KMS-11 (cell line): Measurements from ENCODE around the gene TMEM87B.
"Not testable (repeated sequence)": the region's sequence is repeated elsewhere in the genome, so short reads cannot be mapped to it uniquely, and the experiment has no call there.

Experiments used
- H2AFZ ChIP-seq: fragments of 200-600 bp; sonication (generic); 2 replicates; pipeline ENCODE4 v1.6.1; 2016; ENCODE audit warnings: antibody characterized with exemption, mixed run types, low read depth
- H3K27ac ChIP-seq: fragments of 200-600 bp; sonication (generic); 2 replicates; pipeline ENCODE4 v1.6.1; 2016; ENCODE audit warnings: mild to moderate bottlenecking, mixed run types
- H3K27me3 ChIP-seq: fragments of 200-600 bp; sonication (generic); 2 replicates; pipeline ENCODE4 v1.6.1; 2017; ENCODE audit warnings: mild to moderate bottlenecking, low read depth, mixed run types, moderate library complexity; ENCODE audit not compliant: insufficient read depth
- H3K36me3 ChIP-seq: fragments of 200-600 bp; sonication (generic); 2 replicates; pipeline ENCODE4 v1.6.1; 2017; ENCODE audit warnings: mild to moderate bottlenecking, mixed run types; ENCODE audit not compliant: insufficient read depth
- H3K4me1 ChIP-seq: fragments of 200-600 bp; sonication (generic); 2 replicates; pipeline ENCODE4 v1.6.1; 2016; ENCODE audit warnings: mild to moderate bottlenecking, low read depth, mixed run types; ENCODE audit not compliant: poor library complexity, severe bottlenecking
- H3K4me2 ChIP-seq: fragments of 200-600 bp; sonication (generic); 2 replicates; pipeline ENCODE4 v1.7.0; 2016; ENCODE audit warnings: mild to moderate bottlenecking, mixed run types
- H3K4me3 ChIP-seq: fragments of 200-600 bp; sonication (generic); IDR thresholded peaks from 2 replicates; pipeline ENCODE4 v1.6.1; 2017; ENCODE audit warnings: low read depth, low read length, mixed read lengths; ENCODE audit not compliant: insufficient read depth
- H3K79me2 ChIP-seq: fragments of 200-600 bp; sonication (generic); 2 replicates; pipeline ENCODE4 v1.6.1; 2016; ENCODE audit warnings: low read depth, mixed run types; ENCODE audit not compliant: insufficient read depth
- H3K9ac ChIP-seq: fragments of 200-600 bp; sonication (generic); 2 replicates; pipeline ENCODE4 v1.6.1; 2016; ENCODE audit warnings: mild to moderate bottlenecking, mixed run types
- H4K20me1 ChIP-seq: fragments of 200-600 bp; sonication (generic); 2 replicates; pipeline ENCODE4 v1.6.1; 2016; ENCODE audit warnings: mild to moderate bottlenecking, mixed run types; ENCODE audit not compliant: insufficient read depth
- TF ChIP-seq, protein P1 (sequence below): fragments of 200-600 bp; sonication (generic); conservative IDR thresholded peaks from 2 replicates; pipeline ENCODE4 v1.6.1; 2017; ENCODE audit warnings: low read depth, mild to moderate bottlenecking, antibody characterized with exemption, low read length, moderate library complexity, mixed read lengths

The TMEM87B gene

DNA sequence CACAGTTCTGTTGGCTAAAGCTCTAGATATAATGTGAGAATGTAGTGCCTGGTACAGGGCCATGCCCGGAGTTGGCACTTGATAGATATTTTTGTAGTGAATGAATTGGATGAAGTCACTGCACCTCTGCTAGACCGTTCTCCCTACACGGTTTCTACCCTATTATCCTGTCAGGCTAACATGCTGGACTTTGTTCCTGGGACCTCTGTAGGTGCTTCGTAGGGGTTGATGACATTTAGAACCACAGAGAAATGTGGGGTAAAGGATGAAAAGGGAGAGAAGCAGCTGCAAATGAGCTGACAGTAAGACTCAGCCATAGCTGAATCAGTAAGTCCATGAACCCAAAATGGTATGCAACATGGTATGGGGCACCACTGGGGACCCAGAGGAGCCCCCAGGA is 79.1 kb downstream of the TMEM87B start:
- no peak overlapping the region for H2AFZ ChIP-seq

DNA sequence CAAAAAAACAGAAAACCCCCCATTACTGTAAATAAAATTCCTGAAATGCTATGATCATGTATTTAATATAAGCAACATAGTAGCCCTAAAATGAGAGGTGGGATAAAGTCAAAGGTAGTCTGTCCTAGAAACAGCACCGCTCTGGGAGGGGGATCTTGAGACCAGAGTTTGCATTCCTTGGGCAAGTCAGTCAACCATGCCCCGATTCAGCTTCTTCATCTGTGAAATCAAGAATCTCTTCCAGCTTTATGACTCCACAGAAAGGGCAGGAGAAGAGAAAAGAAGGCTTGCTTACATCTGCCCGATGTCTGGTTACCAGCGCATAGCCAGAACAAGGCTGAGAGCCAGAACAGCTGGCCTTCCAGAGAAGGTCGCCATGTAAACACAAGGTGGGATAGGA is 81.0 kb downstream of the TMEM87B start:
- Histone ChIP-seq H3K4me3 (no peak overlapping the region), H3K27ac (no peak overlapping the region), H3K4me1 (peaks cover 9% of the 10 kb centered on the region), H3K36me3 (no peaks in the 10 kb centered on the region), H4K20me1 (no peaks in the 10 kb centered on the region), H3K9ac (no peak overlapping the region), H3K27me3 (no peaks in the 10 kb centered on the region), H2AFZ (no peak overlapping the region), H3K79me2 (no peaks in the 10 kb centered on the region), H3K4me2 (no peak overlapping the region)
- TF ChIP-seq, protein P1, sequence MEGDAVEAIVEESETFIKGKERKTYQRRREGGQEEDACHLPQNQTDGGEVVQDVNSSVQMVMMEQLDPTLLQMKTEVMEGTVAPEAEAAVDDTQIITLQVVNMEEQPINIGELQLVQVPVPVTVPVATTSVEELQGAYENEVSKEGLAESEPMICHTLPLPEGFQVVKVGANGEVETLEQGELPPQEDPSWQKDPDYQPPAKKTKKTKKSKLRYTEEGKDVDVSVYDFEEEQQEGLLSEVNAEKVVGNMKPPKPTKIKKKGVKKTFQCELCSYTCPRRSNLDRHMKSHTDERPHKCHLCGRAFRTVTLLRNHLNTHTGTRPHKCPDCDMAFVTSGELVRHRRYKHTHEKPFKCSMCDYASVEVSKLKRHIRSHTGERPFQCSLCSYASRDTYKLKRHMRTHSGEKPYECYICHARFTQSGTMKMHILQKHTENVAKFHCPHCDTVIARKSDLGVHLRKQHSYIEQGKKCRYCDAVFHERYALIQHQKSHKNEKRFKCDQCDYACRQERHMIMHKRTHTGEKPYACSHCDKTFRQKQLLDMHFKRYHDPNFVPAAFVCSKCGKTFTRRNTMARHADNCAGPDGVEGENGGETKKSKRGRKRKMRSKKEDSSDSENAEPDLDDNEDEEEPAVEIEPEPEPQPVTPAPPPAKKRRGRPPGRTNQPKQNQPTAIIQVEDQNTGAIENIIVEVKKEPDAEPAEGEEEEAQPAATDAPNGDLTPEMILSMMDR = no peak

More for the DNA sequence above, 79.1 kb downstream of the TMEM87B start:
- Histone ChIP-seq H3K36me3 (no peaks in the 10 kb centered on the region), H3K4me2 (no peak overlapping the region), H3K4me1 (peaks cover 9% of the 10 kb centered on the region), H3K79me2 (no peaks in the 10 kb centered on the region), H4K20me1 (no peaks in the 10 kb centered on the region), H3K27me3 (no peaks in the 10 kb centered on the region), H3K9ac (no peak overlapping the region), H3K4me3 (no peak overlapping the region), H3K27ac (no peak overlapping the region)
- TF ChIP-seq, protein P1 = no peak

DNA sequence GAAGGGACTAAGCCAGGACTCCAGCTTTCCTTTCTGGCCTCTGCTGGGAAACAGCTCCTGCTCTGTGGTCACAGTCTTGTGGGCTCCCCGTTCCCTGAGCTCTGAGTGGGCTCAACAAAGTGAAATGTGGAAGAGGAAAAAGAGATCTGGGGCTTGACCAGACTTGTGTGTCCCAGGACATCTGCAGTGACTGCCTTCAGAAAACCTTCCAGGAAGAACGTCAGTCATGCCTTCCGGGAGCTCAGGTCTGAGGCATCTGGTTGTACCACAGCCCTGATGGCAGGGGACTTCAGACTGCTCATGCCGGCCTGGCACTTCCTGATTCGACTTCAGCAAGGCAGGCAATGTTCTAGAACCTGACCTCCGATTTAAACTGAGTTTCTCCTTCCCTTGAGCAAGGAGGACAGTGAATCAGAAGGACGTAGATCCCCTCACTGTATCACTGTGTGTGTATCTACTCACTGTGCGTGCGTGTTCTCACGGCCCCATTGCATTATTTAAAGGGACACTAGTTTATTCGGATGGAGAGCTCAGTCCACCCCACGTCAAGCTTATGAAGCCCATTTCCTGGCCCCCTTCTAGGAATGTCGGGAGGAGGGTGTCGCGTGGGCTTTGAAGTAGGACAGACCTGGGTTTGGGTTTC is 82.6 kb downstream of the TMEM87B start:
- H3K9ac ChIP-seq = no peak overlapping the region
- no peaks in the 10 kb centered on the region for H4K20me1 ChIP-seq
- no peak overlapping the region for H3K27ac ChIP-seq
- H3K36me3 ChIP-seq = no peaks in the 10 kb centered on the region
- H3K4me1 ChIP-seq = peaks cover 4% of the 10 kb centered on the region
- no peak overlapping the region for H2AFZ ChIP-seq
- H3K4me2 ChIP-seq = no peak overlapping the region
- H3K79me2 ChIP-seq = no peaks in the 10 kb centered on the region
- TF ChIP-seq, protein P1 = no peak
- H3K27me3 ChIP-seq = no peaks in the 10 kb centered on the region
- no peak overlapping the region for H3K4me3 ChIP-seq

DNA sequence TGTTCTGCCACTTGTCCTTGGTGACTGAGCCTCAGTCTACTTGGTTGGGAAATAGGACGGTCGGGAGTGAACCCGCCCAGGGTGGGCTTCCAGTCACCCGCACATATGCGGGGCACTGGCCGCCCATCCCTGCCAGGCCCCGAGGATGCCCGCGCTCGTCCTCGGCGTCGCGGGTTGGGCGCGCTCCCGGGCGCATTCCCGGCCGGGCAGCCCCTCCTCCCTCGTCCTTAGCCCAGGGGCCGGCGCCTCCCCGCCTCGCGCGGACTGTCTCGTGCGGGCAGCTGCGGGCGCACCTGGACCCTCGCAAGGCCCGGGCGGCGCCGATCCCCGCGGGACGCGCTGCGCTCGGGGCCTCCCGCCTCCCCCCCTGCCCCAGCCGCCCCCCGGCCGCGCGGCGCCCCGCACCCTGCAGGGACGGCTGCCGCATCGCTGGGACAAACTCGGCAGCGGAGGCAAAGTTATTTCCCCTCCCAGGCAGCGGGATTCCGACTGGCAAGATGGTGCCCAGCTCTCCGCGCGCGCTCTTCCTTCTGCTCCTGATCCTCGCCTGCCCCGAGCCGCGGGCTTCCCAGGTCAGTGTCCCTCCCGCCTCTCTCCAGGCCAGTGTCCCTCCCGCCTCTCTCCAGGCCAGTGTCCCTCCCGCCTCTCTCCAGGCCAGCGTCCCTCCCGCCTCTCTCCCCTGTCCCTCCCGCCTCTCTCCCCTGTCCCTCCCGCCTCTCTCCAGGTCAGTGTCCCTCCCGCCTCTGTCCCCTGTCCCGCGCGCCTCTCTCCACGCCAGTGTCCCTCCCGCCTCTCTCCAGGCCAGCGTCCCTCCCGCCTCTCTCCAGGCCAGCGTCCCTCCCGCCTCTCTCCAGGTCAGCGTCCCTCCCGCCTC is 83.3 kb downstream of the TMEM87B start, which contains the start of gene FBLN7:
FBLN7 (plus strand) TSS at position 227 of the 874 bp plus-strand sequence; CDS start at position 498, 271 bp downstream.
- H2AFZ ChIP-seq = no peak within 1 kb of the TSS
- H3K27me3 ChIP-seq = no peaks in the 10 kb centered on the region
- no peak within 1 kb of the TSS for H3K27ac ChIP-seq

DNA sequence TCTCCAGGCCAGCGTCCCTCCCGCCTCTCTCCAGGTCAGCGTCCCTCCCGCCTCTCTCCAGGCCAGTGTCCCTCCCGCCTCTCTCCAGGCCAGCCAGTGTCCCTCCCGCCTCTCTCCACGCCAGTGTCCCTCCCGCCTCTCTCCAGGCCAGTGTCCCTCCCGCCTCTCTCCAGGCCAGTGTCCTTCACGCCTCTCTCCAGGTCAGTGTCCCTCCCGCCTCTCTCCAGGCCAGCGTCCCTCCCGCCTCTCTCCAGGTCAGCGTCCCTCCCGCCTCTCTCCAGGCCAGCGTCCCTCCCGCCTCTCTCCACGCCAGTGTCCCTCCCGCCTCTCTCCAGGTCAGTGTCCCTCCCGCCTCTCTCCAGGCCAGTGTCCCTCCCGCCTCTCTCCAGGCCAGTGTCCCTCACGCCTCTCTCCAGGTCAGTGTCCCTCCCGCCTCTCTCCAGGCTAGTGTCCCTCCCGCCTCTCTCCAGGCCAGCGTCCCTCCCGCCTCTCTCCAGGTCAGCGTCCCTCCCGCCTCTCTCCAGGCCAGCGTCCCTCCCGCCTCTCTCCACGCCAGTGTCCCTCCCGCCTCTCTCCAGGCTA is 84.1 kb downstream of the TMEM87B start:
- H3K4me3 ChIP-seq, H2AFZ ChIP-seq, H3K36me3 ChIP-seq, H3K79me2 ChIP-seq, H3K9ac ChIP-seq, H3K27ac ChIP-seq, H3K4me2 ChIP-seq, H3K4me1 ChIP-seq, H4K20me1 ChIP-seq, H3K27me3 ChIP-seq: not testable (repeated sequence)

More for the DNA sequence above, 83.3 kb downstream of the TMEM87B start, which contains the start of gene FBLN7:
- no peaks in the 10 kb centered on the region for H3K36me3 ChIP-seq
- H3K4me2 ChIP-seq = no peak within 1 kb of the TSS
- TF ChIP-seq, protein P1 = no peak
- no peaks in the 10 kb centered on the region for H4K20me1 ChIP-seq
- H3K9ac ChIP-seq = no peak within 1 kb of the TSS
- H3K4me3 ChIP-seq = no peak within 1 kb of the TSS
- H3K79me2 ChIP-seq = no peaks in the 10 kb centered on the region
- no peaks in the 10 kb centered on the region for H3K4me1 ChIP-seq

DNA sequence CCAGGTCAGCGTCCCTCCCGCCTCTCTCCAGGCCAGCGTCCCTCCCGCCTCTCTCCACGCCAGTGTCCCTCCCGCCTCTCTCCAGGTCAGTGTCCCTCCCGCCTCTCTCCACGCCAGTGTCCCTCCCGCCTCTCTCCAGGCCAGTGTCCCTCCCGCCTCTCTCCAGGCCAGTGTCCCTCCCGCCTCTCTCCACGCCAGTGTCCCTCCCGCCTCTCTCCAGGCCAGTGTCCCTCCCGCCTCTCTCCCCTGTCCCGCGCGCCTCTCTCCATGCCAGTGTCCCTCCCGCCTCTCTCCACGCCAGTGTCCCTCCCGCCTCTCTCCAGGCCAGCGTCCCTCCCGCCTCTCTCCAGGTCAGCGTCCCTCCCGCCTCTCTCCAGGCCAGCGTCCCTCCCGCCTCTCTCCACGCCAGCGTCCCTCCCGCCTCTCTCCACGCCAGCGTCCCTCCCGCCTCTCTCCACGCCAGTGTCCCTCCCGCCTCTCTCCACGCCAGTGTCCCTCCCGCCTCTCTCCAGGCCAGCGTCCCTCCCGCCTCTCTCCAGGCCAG is 84.7 kb downstream of the TMEM87B start:
- not testable (repeated sequence) for H3K4me2 ChIP-seq, H3K4me3 ChIP-seq, H2AFZ ChIP-seq, H3K36me3 ChIP-seq, H3K79me2 ChIP-seq, H3K4me1 ChIP-seq, H3K9ac ChIP-seq, H3K27ac ChIP-seq, H3K27me3 ChIP-seq, H4K20me1 ChIP-seq
